Sigmoid colon (tissue), 3 donors: ENCODE measurements around the gene DYNLL2.

Source experiments
- CTCF ChIP-seq, 4 experiments: fragments of 450-650 bp in 3 of 4; fragments of 200-600 bp in 1 of 4; IDR thresholded peaks; one replicate each; pipeline ENCODE4 v1.5.1; 2016 to 2019; ENCODE audit warnings: antibody characterized with exemption in 4 of 4, mild to moderate bottlenecking in 3 of 4, moderate library complexity in 2 of 4
- POLR2A ChIP-seq, 2 donors: fragments of 450-650 bp; IDR thresholded peaks; one replicate each; pipeline ENCODE4 v1.6.1; 2016; ENCODE audit warnings: antibody characterized with exemption in 2 of 2, mild to moderate bottlenecking in 2 of 2, moderate library complexity in 2 of 2

- TF ChIP-seq CTCF (IDR thresholded peaks at IDR 0.05) (no peak), POLR2A (IDR thresholded peaks at IDR 0.05) (no peak)
Measured at GRCh38 chr17:58072862-58073261, 10.4 kb upstream of the DYNLL2 start.
